Neural cell (in vitro differentiated cells): ENCODE measurements around the gene COA7.

Experiments
- CTCF ChIP-seq: fragments of 450-650 bp; IDR thresholded peaks from 2 replicates; pipeline ENCODE4 v1.5.1; 2014; ENCODE audit warnings: antibody characterized with exemption, mild to moderate bottlenecking, moderate library complexity; ENCODE audit not compliant: poor library complexity, severe bottlenecking
- EP300 ChIP-seq: fragments of 450-650 bp; conservative IDR thresholded peaks from 2 replicates; pipeline ENCODE4 v1.6.1; 2014; ENCODE audit warnings: antibody characterized with exemption, mild to moderate bottlenecking, moderate library complexity; ENCODE audit not compliant: poor library complexity, severe bottlenecking
- MXI1 ChIP-seq: fragments of 450-650 bp; conservative IDR thresholded peaks from 2 replicates; pipeline ENCODE4 v1.6.1; 2014; ENCODE audit warnings: antibody characterized with exemption, mild to moderate bottlenecking; ENCODE audit not compliant: poor library complexity, severe bottlenecking
- POLR2AphosphoS5 ChIP-seq: IDR thresholded peaks from 2 replicates; pipeline ENCODE4 v1.6.1; 2012
- RAD21 ChIP-seq: fragments of 450-650 bp; conservative IDR thresholded peaks from 2 replicates; pipeline ENCODE4 v1.6.1; 2014; ENCODE audit warnings: antibody characterized with exemption, mild to moderate bottlenecking, moderate library complexity
- REST ChIP-seq: IDR thresholded peaks from 2 replicates; pipeline ENCODE4 v1.6.1; 2012; ENCODE audit warnings: borderline replicate concordance
- TAF1 ChIP-seq: IDR thresholded peaks from 2 replicates; pipeline ENCODE4 v1.6.1; 2012; ENCODE audit warnings: low read depth

- no peak for TF ChIP-seq TAF1
- no peak for TF ChIP-seq CTCF
- TF ChIP-seq EP300 = no peak
- no peak for TF ChIP-seq RAD21
- no peak for TF ChIP-seq MXI1
- TF ChIP-seq POLR2AphosphoS5 = no peak
- TF ChIP-seq REST = no peak
Observed at GRCh38 chr1:52676249-52676903, 21.8 kb downstream of the COA7 start.
